GM18909 (cell line): ENCODE data around the gene MYRF.

Experiments
- ATAC-seq: cut with Tn5 transposase; IDR thresholded peaks from one replicate; pipeline ENCODE4 v1.9.1; 2021; ENCODE audit warnings: mild to moderate bottlenecking; ENCODE audit not compliant: unreplicated experiment, poor library complexity

The MYRF gene

DNA sequence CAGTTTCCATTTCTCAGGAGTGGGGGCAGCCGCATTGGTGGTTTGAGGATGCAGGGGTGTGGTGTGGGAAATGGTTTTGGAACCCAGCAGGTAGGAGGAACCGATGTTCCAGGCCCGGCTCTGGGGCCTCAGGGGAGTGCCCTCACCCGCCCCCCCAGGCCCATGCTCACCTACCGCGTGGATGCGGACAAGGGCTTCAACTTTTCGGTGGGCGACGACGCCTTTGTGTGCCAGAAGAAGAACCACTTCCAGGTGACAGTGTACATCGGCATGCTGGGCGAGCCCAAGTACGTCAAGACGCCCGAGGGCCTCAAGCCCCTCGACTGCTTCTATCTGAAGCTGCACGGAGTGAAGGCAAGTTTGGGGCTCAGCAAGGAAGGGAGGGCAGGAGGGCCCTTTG, 21.4 kb downstream of the MYRF start:
- ATAC-seq: no peak

DNA sequence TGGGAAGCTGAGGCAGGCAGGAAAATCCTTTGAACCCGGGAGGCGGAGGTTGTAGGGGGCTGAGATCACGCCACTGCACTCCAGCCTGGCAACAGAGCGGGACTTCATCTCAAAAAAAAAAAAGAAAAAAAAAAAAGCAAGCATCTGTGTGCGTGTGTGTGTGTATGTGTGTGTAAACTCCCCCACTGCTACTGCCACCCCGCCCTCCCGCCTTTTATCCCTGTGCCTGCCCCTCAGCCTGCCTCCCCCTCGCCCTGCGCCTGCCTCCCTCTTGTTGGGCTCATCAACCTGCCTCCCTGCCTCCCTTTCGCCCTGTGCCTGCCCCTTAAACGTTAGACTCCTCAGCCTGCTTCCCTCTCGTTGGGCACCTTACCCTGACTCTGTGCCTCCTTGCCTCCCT, 22.0 kb downstream of the MYRF start:
- no peak for ATAC-seq

DNA sequence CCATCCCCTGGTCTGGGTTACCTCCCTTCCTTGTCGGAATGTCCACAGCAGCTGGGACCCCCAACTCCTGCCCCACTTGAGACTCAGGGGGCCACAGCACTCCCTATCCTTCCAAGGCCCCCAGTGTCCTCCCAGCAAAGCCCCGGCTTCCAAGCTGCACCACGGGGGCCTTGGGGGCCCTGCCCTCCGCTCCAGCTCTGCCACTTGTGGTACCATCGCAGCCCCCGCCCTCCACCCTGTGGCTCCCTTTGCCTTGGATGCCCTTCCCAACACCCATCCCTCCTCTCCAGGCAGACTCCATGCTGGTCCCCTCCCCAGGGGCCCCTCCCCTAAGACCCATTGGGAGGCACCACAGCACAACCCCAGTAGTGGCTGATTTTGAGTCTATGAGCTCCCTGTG, 22.7 kb downstream of the MYRF start:
- no peak for ATAC-seq

DNA sequence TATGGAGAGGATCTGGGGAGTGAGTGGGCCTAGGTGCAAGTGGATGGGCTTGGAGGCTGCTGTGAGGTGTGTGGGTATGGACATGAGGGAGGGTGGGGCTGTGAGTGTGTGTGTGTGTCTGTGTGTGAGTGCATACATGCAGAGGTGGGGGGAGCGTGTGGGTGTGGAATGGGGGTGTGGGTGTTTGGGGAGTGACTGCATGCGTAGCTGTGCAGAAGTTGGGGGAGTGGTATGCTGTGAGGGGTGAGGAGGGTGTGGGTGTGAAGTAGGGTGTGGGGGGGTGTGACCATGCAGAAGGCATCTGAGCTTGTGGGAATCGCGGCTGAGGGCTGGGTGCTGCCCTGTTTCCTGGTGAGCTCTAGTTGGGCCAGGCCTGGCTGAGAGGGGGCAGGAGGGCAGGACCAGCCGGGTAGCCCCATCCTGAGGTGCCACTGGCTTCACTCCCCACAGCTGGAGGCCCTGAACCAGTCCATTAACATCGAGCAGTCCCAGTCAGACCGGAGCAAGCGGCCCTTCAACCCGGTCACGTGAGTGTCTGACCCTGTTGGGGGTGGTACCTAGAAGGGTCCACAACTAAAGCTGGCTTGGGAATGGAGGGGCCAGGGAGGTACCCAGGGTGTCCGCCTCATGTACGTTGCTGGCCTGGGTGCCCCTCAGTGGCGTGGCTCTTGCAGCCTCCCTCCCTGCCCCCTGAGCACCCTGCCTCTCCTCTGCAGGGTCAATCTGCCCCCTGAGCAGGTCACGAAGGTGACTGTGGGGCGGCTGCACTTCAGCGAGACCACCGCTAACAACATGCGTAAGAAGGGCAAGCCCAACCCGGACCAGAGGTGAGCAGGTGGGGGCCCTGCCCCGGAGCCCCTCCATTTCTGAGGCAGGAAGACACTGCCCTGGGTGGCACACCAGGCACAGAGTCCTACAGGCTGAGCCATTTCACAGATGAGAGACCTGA, 23.4 kb downstream of the MYRF start:
- no peak for ATAC-seq

DNA sequence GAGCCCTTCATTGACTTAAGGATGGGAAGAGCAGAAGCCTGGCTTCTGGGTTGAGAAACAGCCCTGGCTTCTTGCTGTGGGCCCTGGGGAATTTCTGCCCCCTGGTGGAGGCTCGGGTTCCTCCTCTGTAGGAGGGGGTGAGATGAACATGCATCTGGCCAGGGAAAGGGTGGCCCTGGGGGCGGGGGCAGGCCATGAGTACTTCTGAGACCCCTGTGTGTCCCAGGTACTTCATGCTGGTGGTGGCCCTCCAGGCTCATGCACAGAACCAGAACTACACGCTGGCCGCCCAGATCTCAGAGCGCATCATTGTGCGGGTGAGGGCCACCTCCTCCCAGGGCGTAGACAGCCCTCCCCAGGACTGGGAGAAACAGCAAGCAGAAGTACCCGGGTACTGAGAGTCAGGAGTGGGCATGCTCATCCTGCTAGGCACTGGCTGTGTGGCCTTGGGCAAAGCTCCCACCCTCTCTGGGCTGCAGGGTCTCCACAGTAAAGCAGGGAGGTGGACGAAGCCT, 24.2 kb downstream of the MYRF start:
- no peak for ATAC-seq

DNA sequence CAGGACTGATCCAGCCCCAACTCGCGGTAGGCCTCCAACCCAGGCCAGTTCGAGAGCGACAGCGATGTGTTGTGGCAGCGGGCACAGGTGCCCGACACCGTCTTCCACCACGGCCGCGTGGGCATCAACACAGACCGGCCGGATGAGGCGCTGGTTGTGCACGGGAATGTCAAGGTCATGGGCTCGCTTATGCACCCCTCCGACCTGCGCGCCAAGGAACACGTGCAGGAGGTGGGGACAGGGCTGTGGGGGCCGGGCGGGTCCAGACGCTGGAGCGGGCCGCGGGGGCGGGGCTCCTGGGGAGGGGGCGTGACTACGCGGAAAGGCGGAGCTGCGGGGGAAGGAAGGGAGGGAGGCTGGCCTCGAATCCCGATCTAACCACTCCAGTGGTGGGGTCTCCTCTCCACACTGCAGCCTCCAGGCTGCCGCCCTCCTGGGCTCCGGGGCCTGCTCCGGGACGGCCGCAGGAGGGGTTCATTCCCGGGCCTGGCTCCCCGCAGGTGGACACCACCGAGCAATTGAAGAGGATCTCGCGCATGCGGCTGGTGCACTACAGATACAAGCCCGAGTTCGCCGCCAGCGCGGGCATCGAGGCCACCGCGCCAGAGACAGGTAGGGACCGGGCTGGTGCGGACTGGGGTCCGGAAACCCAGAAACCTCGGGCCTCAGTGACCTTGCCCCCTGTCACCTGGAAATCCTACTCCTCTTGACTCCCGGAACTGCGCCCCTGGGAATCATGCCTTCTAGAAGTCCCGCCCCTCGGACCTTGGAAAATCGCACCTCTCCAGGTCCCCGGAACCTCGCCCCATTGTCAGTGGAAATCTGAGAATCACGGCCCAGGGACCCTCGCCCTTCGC, 25.0 kb downstream of the MYRF start:
- ATAC-seq: no peak

DNA sequence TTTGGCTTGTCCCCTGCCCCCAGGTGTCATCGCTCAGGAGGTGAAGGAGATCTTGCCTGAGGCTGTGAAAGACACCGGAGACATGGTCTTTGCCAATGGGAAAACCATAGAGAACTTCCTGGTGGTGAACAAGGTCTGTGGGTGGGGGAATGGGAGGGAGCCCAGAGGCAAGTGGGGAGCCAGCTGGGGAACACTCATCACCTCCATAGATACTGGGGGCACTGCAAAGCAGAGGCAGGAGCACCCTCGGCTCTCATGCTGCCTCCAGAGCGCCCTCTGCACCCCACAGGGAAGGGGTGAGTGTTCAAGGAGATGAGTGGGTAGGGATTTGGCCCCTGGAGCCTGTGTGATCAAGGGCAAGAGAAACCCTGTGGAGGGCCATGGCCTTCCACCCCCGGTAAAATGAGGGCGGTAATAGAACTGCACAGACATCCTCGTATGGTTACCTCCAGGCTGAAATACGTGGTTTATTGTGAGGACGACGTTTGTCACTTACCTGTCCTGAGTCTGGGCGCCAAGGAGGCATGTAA, 26.0 kb downstream of the MYRF start:
- ATAC-seq: no peak

DNA sequence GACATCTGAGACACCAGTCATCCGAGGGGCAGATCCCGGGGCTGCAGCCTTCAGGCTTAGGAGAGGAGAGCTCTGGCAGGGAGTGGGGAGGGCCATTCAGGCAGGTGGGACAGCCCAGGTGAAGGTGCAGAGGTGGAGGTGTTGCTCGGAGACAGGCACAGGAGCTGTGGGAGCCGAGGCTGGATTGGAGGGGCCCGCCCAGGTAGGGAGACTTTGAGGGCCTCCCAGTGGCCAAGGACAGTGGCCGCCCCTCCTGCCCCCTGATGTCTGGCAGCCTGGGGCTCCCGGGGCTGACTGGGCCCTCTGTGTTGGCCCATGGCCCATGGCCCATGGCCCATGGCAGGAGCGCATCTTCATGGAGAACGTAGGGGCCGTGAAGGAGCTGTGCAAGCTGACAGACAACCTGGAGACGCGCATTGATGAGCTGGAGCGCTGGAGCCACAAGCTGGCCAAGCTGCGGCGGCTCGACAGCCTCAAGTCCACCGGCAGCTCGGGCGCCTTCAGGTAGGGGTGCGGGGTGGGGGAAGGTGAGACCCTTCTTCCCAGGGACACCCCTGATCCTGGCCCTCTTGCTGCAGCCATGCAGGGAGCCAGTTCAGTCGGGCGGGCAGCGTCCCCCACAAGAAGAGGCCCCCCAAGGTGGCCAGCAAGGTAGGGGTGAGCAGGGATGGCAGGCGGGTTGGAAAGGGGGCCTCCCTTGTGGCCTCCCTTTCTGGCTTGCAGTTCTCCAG, 26.6 kb downstream of the MYRF start:
- ATAC-seq: no peak

DNA sequence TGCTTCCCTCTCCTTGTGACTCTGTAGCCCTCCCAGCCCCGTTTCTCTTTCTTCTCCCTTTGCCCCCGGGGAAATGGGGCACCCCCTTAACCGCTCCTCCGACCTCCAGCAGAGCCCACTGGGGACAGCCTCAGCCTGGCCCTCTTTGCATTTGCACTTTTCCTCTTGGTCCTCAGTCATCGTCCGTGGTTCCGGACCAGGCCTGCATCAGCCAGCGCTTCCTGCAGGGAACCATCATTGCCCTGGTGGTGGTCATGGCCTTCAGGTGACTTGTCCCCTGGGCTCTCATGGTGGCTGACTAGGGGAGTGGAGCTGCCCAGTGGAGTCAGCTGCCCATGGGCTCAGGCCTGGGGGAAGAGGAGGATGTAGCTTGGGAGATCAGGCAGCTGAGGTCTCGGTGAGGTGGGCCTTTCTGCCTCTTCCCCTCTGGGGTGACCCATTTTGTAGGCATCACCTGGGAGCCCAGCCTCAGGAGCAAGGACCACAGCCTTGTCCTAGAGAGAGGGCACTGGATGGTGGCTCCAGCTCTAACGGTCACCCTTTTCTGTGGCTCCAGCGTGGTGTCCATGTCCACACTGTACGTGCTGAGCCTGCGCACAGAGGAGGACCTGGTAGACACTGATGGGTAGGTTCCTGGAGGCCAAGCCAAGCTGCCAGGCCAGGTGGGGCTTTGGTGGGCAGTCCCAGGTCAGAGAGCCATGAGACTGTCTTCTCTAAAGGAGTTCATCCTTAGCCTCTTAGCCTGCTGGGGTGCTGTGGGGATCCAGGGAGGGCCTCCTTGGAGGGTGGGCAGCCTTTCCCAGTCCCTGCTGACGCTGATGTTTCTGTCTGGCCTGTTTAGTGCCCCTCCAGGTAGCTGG, 27.5 kb downstream of the MYRF start:
- no peak for ATAC-seq

DNA sequence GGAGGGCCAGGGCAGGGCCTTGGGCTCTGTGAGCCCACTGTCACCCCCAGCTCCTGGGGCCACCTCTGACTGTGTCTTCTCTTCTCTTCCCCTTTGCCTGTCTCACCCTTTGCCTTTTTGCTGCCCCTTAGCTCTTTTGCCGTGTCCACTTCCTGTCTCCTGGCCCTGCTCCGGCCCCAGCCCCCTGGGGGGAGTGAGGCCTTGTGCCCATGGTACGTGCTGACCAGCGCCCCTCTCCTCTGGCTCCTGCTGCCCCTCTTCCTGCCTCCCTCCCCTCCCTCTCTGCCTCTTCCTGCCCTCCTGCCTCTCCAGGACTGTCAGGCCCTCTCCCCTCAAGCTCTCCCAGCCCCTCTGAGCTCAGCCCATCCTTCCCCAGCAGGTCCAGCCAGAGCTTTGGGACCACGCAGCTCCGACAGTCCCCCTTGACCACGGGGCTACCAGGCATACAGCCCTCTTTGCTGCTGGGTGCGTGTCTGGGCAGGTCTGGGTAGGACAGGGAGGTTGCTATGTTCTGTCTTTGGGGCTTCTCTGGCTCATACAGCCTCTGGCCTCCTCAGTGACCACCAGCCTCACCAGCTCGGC, 28.2 kb downstream of the MYRF start:
- ATAC-seq: no peak

DNA sequence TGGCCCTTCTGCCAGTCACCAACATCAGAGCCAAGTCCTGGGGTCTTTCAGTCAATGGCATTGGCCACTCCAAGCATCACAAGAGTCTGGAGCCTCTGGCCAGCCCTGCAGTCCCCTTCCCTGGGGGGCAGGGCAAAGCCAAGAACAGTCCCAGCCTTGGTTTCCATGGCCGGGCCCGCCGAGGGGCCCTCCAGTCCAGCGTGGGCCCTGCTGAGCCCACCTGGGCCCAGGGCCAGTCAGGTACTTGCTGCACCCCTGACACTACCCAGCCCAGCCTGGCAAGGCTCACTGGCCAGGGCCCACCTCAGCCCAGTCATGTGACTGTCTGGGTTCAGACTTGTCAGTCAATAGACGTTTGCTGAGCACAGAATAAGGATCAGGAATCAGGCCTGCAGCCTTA, 29.1 kb downstream of the MYRF start:
- no peak for ATAC-seq

DNA sequence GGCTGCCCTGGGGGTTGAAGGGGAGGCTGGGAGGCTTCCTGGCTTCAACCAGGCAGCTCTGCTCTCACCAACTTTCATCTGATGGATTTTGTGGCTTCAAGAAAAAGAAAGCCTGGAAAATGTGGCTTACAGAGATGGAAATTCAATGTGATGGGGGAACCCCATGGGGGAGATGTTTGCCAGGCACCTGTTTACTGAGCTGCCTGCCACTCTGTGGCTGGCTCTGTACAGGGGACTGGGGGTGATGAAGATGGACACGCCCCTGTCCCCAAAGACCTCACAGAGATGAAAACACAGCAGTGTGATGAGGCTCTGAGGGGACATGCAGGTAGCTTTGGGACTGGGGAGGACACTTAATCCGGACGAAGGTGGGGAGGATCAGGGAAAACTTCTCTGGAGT, 29.9 kb downstream of the MYRF start:
- no peak for ATAC-seq

DNA sequence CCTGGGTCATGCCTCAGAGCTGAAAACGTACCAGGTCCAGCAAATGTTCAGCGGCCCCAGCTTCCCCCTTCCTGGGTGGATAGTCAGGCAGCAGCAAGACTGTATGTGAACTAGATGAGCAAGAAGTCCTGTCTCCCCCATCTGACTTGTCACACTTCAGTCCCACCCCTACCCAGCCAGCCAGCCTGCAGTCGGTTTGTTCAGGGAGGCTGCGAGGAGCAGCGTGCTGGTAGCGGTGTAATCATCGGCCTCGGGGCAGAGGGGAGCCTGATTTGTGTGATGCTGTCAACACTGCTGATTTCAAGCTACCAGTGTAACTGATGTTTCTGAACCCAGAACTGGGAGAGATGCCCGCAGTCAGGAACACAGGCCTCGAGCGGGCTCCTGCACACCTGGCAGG, 30.4 kb downstream of the MYRF start:
- ATAC-seq: no peak

DNA sequence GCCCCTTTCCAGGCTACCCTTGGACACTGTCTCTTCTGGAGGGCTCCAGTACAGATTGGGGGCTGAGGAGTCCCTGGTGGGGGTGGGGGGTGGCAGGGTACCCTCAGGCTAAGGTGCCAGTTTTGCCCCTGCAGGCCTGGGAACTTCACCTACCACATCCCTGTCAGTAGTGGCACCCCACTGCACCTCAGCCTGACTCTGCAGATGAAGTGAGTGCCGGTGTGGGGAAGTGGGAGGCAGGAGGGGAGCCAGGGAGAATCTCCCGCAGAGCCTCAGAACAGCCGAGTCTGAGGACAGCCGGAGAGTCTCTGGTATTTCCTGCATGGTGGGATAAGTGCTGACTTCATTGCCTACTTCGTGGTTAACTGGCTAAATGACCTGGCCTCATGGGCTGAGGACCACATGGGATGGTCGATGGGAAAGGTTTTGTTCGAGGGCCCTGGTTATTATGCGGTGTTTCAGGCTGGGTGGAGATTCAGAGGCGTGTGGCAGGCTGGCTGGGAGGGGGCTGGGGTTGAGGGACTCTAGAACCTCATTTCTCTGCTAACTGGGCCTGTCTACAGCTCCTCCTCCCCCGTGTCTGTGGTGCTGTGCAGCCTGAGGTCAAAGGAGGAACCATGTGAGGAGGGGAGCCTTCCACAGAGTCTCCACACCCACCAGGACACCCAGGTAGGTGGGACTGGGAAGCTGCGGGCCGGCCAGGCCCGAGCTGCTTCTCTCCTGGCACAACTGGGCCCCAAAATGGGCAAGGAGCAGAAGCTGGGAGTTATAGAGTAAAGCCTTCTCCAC, 31.5 kb downstream of the MYRF start:
- ATAC-seq: no peak

DNA sequence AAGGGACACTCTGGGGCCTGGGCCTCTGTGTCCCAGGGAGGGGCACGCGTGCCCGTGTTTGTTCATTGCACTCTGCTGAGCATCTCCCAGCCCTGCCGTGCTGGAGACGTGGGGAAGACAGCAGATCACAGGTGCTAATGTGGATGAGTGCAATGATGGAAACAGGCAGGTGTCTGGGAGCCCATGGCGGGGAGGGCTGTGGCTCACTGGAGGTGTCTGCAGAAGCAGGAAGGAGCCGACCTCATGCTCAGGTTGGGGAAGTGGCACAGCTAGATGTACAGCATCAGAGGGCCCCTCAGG, 32.0 kb downstream of the MYRF start:
- ATAC-seq: no peak

DNA sequence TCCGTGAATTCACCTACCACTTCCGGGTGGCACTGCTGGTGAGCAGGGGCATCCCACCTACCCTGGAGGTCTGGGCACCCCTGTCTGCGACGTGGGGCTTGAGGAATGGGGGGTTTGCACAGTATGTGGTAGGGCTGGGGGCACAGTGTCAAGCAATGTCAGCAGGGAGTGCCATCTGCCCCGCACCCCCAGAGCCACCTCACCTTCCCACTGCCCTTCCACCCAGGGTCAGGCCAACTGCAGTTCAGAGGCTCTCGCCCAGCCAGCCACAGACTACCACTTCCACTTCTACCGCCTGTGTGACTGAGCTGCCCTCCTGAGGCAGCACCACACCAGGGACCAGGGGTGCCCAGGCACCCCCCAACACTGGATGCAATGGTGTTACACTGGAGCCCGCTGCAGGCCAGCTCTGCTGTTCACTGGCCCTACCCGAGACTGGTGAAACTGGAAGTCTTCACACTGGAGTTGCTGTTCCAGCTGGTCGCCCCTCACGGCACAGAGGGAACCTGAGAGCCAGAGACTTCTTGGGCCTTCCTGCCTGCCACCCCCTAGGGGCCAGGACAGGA, 33.5 kb downstream of the MYRF start:
- ATAC-seq: no peak

DNA sequence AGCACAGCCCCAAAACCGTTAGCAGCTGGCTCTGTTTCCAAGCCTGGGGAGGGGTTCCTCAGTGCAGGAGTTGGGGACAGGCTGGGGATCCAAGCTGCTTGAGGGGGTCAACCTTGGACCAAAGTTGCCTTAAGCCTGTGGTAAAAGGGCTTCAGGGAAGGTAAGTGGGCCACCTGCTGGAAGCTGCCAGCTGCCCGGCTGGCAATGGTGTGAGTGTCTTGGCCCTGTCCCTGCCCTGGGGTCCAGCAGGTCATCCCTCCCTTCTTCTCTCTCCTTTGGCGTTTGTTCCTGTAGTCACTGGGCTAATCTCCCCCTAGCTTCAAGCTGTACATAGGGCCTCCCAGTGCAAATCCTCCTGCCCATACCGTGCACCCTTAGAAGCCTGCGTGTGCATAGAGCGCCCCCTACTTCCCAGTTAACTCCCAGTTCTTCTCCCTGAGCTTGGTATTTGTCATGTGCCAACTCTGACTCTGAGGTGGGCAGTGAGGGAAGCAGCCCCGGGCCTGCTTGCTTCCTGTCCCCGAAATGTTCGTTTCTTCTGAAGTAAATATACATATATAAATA, 35.6 kb downstream of the MYRF start:
- ATAC-seq: no peak
